OCI-LY7 (cell line): ENCODE measurements around the gene RECK. TPM values are rescaled to one million over a fixed set of nuclear protein-coding genes. Genes with fewer than 3 reads are reported as not detected.
A peak's percentile ranks its signal among the peaks of the same experiment; 100 is the strongest.

Source experiments
- BruUV-seq: library from RNA; stranded (reverse); fragments of 400-500 nt; replicated peaks from 2 replicates; lab custom pipeline; 2021; lab: Mats Ljungman, UMichigan
- CTCF ChIA-PET: fragments of 300-600 bp; sonication (Branson Sonifier 250); formaldehyde crosslinking; loops from one replicate; lab custom pipeline; 2022; ENCODE audit warnings: antibody characterized with exemption; ENCODE audit not compliant: unreplicated experiment; lab: Charles Lee
- POLR2A ChIA-PET: fragments of 300-600 bp; sonication (Branson Sonifier 250); formaldehyde crosslinking; loops from one replicate; lab custom pipeline; 2022; ENCODE audit warnings: antibody characterized with exemption; lab: Charles Lee
- DNase-seq: peaks from one replicate; pipeline ENCODE4 v3.0.0-alpha.2; 2015; ENCODE audit warnings: low spot score
- H2AFZ ChIP-seq: fragments of 200-600 bp; sonication (generic), shearing (Covaris generic); 2 replicates; pipeline ENCODE4 v1.6.1; 2014; ENCODE audit warnings: mild to moderate bottlenecking, antibody characterized with exemption, low read length, moderate library complexity
- H3K27ac ChIP-seq: fragments of 200-600 bp; sonication (generic); 2 replicates; pipeline ENCODE4 v1.5.1; 2014; ENCODE audit warnings: mixed run types, low read depth, mild to moderate bottlenecking, moderate library complexity, low read length, inconsistent platforms; ENCODE audit not compliant: poor library complexity, severe bottlenecking
- H3K36me3 ChIP-seq: fragments of 200-600 bp; sonication (generic); 2 replicates; pipeline ENCODE4 v1.6.1; 2014; ENCODE audit warnings: mild to moderate bottlenecking, antibody characterized with exemption, low read length, moderate library complexity, mixed read lengths; ENCODE audit not compliant: insufficient read depth
- H3K4me1 ChIP-seq: fragments of 200-600 bp; sonication (generic); 2 replicates; pipeline ENCODE4 v1.5.1; 2014; ENCODE audit warnings: mild to moderate bottlenecking, low read length; ENCODE audit not compliant: insufficient read depth, poor library complexity, severe bottlenecking
- H3K4me2 ChIP-seq: fragments of 200-600 bp; sonication (generic); 2 replicates; pipeline ENCODE4 v1.6.1; 2014; ENCODE audit warnings: mild to moderate bottlenecking, low read length
- H3K4me3 ChIP-seq: fragments of 200-600 bp; sonication (generic); 2 replicates; pipeline ENCODE4 v1.5.1; 2014; ENCODE audit warnings: mild to moderate bottlenecking, low read depth, low read length; ENCODE audit not compliant: poor library complexity, severe bottlenecking
- H3K79me2 ChIP-seq: fragments of 200-600 bp; sonication (generic); 2 replicates; pipeline ENCODE4 v1.6.1; 2016; ENCODE audit warnings: low read depth, mild to moderate bottlenecking, low read length, moderate library complexity, mixed read lengths; ENCODE audit not compliant: insufficient read depth
- H3K9me2 ChIP-seq: fragments of 200-600 bp; sonication (generic); 2 replicates; pipeline ENCODE4 v1.6.1; 2016; ENCODE audit warnings: mild to moderate bottlenecking, low read length, mixed read lengths; ENCODE audit not compliant: insufficient read depth
- H3K9me3 ChIP-seq: fragments of 200-600 bp; sonication (generic); 2 replicates; pipeline ENCODE4 v1.6.1; 2014; ENCODE audit warnings: mild to moderate bottlenecking, mixed run types, low read length, mixed read lengths
- H4K20me1 ChIP-seq: fragments of 200-600 bp; sonication (generic); 2 replicates; pipeline ENCODE4 v1.6.1; 2014; ENCODE audit warnings: mild to moderate bottlenecking, antibody characterized with exemption, low read length, moderate library complexity, mixed read lengths; ENCODE audit not compliant: insufficient read depth
- EZH2phosphoT487 ChIP-seq: fragments of 200-600 bp; sonication (generic); IDR thresholded peaks from 2 replicates; pipeline ENCODE4 v1.6.1; 2018; ENCODE audit warnings: low read depth, borderline replicate concordance, mild to moderate bottlenecking, mixed run types, antibody characterized with exemption, low read length, moderate library complexity, mixed read lengths
- intact Hi-C: fragments of 100-400 bp; cut with micrococcal nuclease; formaldehyde crosslinking; loops from one replicate; pipeline ENCODE4 v1.10.0; 2022; ENCODE audit not compliant: unreplicated experiment
- total RNA-seq, 2 experiments: library from RNA; depleted of rRNA in 1 of 2; stranded (reverse); fragments of >200 nt in 1 of 2; shearing (Covaris generic) in 1 of 2; gene quantifications; 2 replicates each; pipeline ENCODE4 v1.2.3, GENCODE V29; 2014 to 2022
- TF ChIP-seq, protein P1 (sequence below): fragments of 200-600 bp; sonication (generic); conservative IDR thresholded peaks from 2 replicates; pipeline ENCODE4 v1.5.1; 2014; ENCODE audit warnings: mild to moderate bottlenecking, antibody characterized with exemption, low read length, moderate library complexity, mixed read lengths

RECK gene
- total RNA-seq, 2 experiments from 2014 or later = 3.0 to 6.5 TPM

DNA sequence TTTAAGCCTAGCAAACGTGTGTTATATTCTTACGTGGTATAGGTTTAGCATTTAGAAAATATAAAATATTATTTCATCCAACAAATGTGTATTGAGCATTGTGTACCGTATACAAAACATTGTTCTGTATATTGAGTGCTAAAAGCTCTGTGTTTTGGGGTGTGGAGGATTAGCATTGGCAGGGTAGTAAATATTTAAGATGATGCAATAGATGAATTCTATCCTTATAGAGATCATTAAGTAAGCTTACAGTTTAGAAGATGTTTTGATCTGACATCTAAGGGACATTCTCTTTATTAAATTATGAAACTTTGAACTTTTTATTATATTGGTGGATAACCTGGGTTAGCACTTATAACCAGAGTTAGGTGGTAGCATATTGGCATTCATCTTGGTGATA, 51.3 kb downstream of the RECK start:
- no peak for DNase-seq
- 0 out of 2 replicates have a peak, but pooled peaks cover 6% of the 10 kb centered on the region for H3K9me3 ChIP-seq
- no peak overlapping the region for H3K4me2 ChIP-seq
- no peaks in the 10 kb centered on the region for H3K79me2 ChIP-seq
- H3K4me3 ChIP-seq = no peak overlapping the region
- POLR2A ChIA-PET = interaction anchor here (0.9 kb wide), 1 partner anchor 17 kb away, joined by 3 read pairs; no protein-coding TSS in a partner anchor
- H2AFZ ChIP-seq = no peak overlapping the region
- no peaks in the 10 kb centered on the region for H3K4me1 ChIP-seq
- intact Hi-C loops = no loop called here
- CTCF ChIA-PET = no interaction called here
- TF ChIP-seq, protein P1, sequence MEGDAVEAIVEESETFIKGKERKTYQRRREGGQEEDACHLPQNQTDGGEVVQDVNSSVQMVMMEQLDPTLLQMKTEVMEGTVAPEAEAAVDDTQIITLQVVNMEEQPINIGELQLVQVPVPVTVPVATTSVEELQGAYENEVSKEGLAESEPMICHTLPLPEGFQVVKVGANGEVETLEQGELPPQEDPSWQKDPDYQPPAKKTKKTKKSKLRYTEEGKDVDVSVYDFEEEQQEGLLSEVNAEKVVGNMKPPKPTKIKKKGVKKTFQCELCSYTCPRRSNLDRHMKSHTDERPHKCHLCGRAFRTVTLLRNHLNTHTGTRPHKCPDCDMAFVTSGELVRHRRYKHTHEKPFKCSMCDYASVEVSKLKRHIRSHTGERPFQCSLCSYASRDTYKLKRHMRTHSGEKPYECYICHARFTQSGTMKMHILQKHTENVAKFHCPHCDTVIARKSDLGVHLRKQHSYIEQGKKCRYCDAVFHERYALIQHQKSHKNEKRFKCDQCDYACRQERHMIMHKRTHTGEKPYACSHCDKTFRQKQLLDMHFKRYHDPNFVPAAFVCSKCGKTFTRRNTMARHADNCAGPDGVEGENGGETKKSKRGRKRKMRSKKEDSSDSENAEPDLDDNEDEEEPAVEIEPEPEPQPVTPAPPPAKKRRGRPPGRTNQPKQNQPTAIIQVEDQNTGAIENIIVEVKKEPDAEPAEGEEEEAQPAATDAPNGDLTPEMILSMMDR = no peak
- TF ChIP-seq EZH2phosphoT487 = no peak
- H3K36me3 ChIP-seq = no peaks in the 10 kb centered on the region
- no peak overlapping the region for H3K27ac ChIP-seq
- no peaks in the 10 kb centered on the region for H4K20me1 ChIP-seq
- BruUV-seq = no TSS peak
- no peaks in the 10 kb centered on the region for H3K9me2 ChIP-seq

DNA sequence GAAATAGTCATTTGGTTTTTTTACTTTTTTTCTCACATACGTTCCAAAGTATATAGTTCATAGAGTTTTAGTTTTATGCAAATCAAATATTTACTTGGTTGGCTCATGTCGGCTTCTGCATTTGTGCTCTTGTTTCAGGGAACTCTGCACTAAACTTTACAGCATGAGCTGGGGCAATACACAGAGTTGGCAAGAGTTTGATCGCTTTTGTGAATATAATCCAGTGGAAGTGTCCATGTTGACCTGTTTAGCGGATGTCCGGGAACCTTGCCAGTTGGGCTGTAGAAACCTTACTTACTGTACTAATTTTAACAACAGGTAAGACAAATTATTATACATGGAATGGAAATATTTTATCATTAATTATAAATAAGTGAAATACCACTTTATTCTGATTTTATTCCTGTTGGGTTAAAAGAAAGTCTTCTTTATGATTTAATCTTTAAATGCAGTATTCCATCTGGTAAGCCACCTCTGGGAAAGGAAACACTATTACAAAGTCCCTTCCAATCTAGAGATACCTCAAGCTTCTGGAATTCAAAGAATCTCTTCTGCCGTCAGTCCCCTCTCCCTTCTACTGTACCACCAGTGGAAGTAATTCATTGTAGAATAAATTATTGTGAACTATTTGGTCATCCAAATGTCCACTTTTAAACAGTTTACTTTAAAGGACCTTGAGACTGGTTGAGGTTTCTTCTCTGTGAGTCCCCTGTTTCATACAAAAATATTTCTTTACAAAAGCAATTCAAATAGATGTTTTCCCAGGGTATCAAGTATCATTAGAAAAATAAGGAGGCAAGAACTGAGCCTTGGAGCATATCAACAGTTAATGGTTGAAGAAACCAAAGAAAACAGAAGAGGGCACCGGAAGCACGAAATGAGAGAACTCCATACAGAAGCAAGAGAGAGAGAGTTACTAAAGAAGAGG, 54.6 kb downstream of the RECK start:
- POLR2A ChIA-PET = no interaction called here
- no peaks in the 10 kb centered on the region for H3K4me1 ChIP-seq
- BruUV-seq = no TSS peak
- H2AFZ ChIP-seq = no peak overlapping the region
- intact Hi-C loops = no loop called here
- no peak overlapping the region for H3K4me2 ChIP-seq
- no peak for TF ChIP-seq EZH2phosphoT487
- TF ChIP-seq, protein P1 = 0 out of 2 replicates have a peak, but pooled peaks have one; percentile 17
- H3K4me3 ChIP-seq = no peak overlapping the region
- no peak for DNase-seq
- 0 out of 2 replicates have a peak, but pooled peaks cover 6% of the 10 kb centered on the region for H3K9me3 ChIP-seq
- no peaks in the 10 kb centered on the region for H3K9me2 ChIP-seq
- H3K27ac ChIP-seq = no peak overlapping the region
- H3K79me2 ChIP-seq = no peaks in the 10 kb centered on the region
- H3K36me3 ChIP-seq = no peaks in the 10 kb centered on the region
- CTCF ChIA-PET = no interaction called here
- H4K20me1 ChIP-seq = no peaks in the 10 kb centered on the region

DNA sequence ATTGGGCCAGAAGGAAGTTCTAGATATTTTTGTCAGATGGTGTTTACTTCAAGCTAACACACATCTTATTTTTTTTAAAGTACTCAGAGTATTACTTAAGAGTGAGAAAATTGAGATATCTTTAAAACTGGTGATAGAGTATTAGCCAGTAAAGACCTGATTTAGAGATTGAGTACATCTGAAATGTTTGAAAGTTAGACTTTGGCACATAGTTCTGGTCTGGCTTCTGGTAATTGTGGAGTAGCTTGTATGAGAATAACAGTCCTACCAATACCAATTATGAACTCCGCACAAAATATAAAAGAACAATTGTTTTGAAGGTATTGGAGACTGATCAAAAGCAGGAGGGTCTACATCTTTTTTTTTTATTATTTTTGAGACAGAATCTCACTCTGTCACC, 55.3 kb downstream of the RECK start:
- Histone ChIP-seq H3K79me2 (no peaks in the 10 kb centered on the region), H4K20me1 (no peaks in the 10 kb centered on the region), H3K4me1 (no peaks in the 10 kb centered on the region), H3K9me3 (0 out of 2 replicates have a peak, but pooled peaks cover under 1% of the 10 kb centered on the region), H3K36me3 (no peaks in the 10 kb centered on the region), H3K9me2 (no peaks in the 10 kb centered on the region), H3K4me3 (no peak overlapping the region), H3K4me2 (no peak overlapping the region), H2AFZ (no peak overlapping the region), H3K27ac (no peak overlapping the region)
- intact Hi-C loops = no loop called here
- TF ChIP-seq, protein P1 = no peak
- TF ChIP-seq EZH2phosphoT487 = no peak
- BruUV-seq = no TSS peak
- no peak for DNase-seq
- ChIA-PET POLR2A (interaction anchor here (0.6 to 0.7 kb wide), 2 partner anchors 38 to 1033 kb away, joined by 3 to 5 read pairs; no protein-coding TSS in a partner anchor), CTCF (no interaction called here)
